IMR-90 (cell line): ENCODE results near the gene MOB1A. TPM values are rescaled to one million over a fixed set of nuclear protein-coding genes. Genes with fewer than 3 reads are reported as not detected.
A peak's percentile ranks its signal among the peaks of the same experiment; 100 is the strongest.

Source experiments
- ATAC-seq: fragments of 200-7000 bp; cut with Tn5 transposase; 2 replicates; pipeline ENCODE4 v1.9.1; 2020; ENCODE audit warnings: low read depth, mild to moderate bottlenecking, moderate library complexity
- BruUV-seq: library from RNA; stranded (reverse); fragments of 400-500 nt; replicated peaks from 2 replicates; lab custom pipeline; 2021; lab: Mats Ljungman, UMichigan
- CTCF ChIA-PET: fragments of 300-600 bp; formaldehyde crosslinking; extraction: SDS; loops from one replicate; lab custom pipeline; 2021; ENCODE audit warnings: antibody characterized with exemption; lab: Yijun Ruan, JAX
- POLR2A ChIA-PET: fragments of 300-600 bp; sonication (Branson Sonifier 250); formaldehyde crosslinking; loops from one replicate; lab custom pipeline; 2022; ENCODE audit warnings: antibody characterized with exemption; ENCODE audit not compliant: unreplicated experiment; lab: Charles Lee
- DNase-seq: peaks from one replicate; pipeline ENCODE4 v3.0.0; 2013
- H2AFZ ChIP-seq: replicated peaks from 2 replicates; pipeline ENCODE3; 2013; ENCODE audit warnings: low read length, mild to moderate bottlenecking; ENCODE audit not compliant: poor library complexity
- H2AK5ac ChIP-seq: 2 replicates; pipeline ENCODE4 v1.6.1; 2013; ENCODE audit warnings: low read depth, low read length, inconsistent platforms
- H2AK9ac ChIP-seq: replicated peaks from 2 replicates; pipeline ENCODE3; 2013; ENCODE audit warnings: mild to moderate bottlenecking, low read depth, low read length, moderate library complexity; ENCODE audit not compliant: poor library complexity
- H2BK120ac ChIP-seq: 2 replicates; pipeline ENCODE4 v1.6.1; 2013; ENCODE audit warnings: low read depth, low read length, inconsistent platforms
- H2BK15ac ChIP-seq: 3 replicates; pipeline ENCODE4 v1.6.1; 2013; ENCODE audit warnings: low read depth, low read length, inconsistent platforms
- H2BK20ac ChIP-seq: 2 replicates; pipeline ENCODE4 v1.6.1; 2013; ENCODE audit warnings: low read depth, mild to moderate bottlenecking, inconsistent platforms, low read length, moderate library complexity
- H2BK5ac ChIP-seq: 2 replicates; pipeline ENCODE4 v1.6.1; 2013; ENCODE audit warnings: mild to moderate bottlenecking, low read depth, low read length, inconsistent platforms; ENCODE audit not compliant: poor library complexity, severe bottlenecking
- H3K14ac ChIP-seq: replicated peaks from 2 replicates; pipeline ENCODE4 v1.6.1; 2013; ENCODE audit warnings: low read depth, low read length, inconsistent platforms
- H3K18ac ChIP-seq: 2 replicates; pipeline ENCODE4 v1.6.1; 2013; ENCODE audit warnings: low read depth, low read length, control low read depth
- H3K23ac ChIP-seq: 2 replicates; pipeline ENCODE4 v1.6.1; 2013; ENCODE audit warnings: low read depth, low read length, inconsistent platforms
- H3K27ac ChIP-seq: 2 replicates; pipeline ENCODE4 v1.5.1; 2013; ENCODE audit warnings: mild to moderate bottlenecking, control low read depth, low read length; ENCODE audit not compliant: insufficient read depth
- H3K27me3 ChIP-seq: 2 replicates; pipeline ENCODE4 v1.6.1; 2013; ENCODE audit warnings: low read length; ENCODE audit not compliant: control insufficient read depth, insufficient read depth
- H3K36me3 ChIP-seq: 2 replicates; pipeline ENCODE4 v1.6.1; 2013; ENCODE audit warnings: low read length, mixed read lengths; ENCODE audit not compliant: control insufficient read depth, insufficient read depth
- H3K4ac ChIP-seq: 2 replicates; pipeline ENCODE4 v1.6.1; 2013; ENCODE audit warnings: low read depth, low read length, inconsistent platforms
- H3K4me1 ChIP-seq: 2 replicates; pipeline ENCODE4 v1.6.1; 2013; ENCODE audit warnings: low read length, mixed read lengths; ENCODE audit not compliant: control insufficient read depth, insufficient read depth
- H3K4me2 ChIP-seq: 2 replicates; pipeline ENCODE4 v1.6.1; 2013; ENCODE audit warnings: low read depth, mild to moderate bottlenecking, control low read depth, low read length, moderate library complexity
- H3K4me3 ChIP-seq: 2 replicates; pipeline ENCODE4 v1.5.1; 2013; ENCODE audit warnings: low read depth, mild to moderate bottlenecking, control low read depth, low read length, moderate library complexity; ENCODE audit not compliant: insufficient read depth
- H3K56ac ChIP-seq: 2 replicates; pipeline ENCODE4 v1.6.1; 2013; ENCODE audit warnings: low read length, inconsistent platforms; ENCODE audit not compliant: insufficient read depth; ENCODE audit errors: extremely low read depth
- H3K79me1 ChIP-seq, 2 experiments: 2 replicates each; pipeline ENCODE4 v1.6.1; 2013; ENCODE audit warnings: low read length in 2 of 2, inconsistent platforms in 1 of 2, low read depth in 1 of 2
- H3K9ac ChIP-seq: 2 replicates; pipeline ENCODE4 v1.6.1; 2013; ENCODE audit warnings: low read depth, low read length, control low read depth
- H3K9me1 ChIP-seq: 2 replicates; pipeline ENCODE4 v1.6.1; 2013; ENCODE audit warnings: low read length, inconsistent platforms; ENCODE audit not compliant: insufficient read depth
- H3K9me3 ChIP-seq: 2 replicates; pipeline ENCODE4 v1.6.1; 2013; ENCODE audit warnings: low read length; ENCODE audit not compliant: control insufficient read depth, insufficient read depth
- H4K20me1 ChIP-seq: 2 replicates; pipeline ENCODE4 v1.6.1; 2013; ENCODE audit warnings: low read length, inconsistent platforms; ENCODE audit not compliant: insufficient read depth
- H4K5ac ChIP-seq: 2 replicates; pipeline ENCODE4 v1.6.1; 2013; ENCODE audit warnings: mild to moderate bottlenecking, low read depth, low read length, control low read depth
- H4K8ac ChIP-seq, 2 experiments: 2 replicates each; pipeline ENCODE4 v1.6.1; 2013; ENCODE audit warnings: low read depth in 2 of 2, low read length in 2 of 2, control low read depth in 1 of 2, inconsistent platforms in 1 of 2
- H4K91ac ChIP-seq: 2 replicates; pipeline ENCODE4 v1.6.1; 2013; ENCODE audit warnings: low read depth, low read length, inconsistent platforms; ENCODE audit not compliant: insufficient read depth
- CEBPB ChIP-seq: IDR thresholded peaks from 2 replicates; pipeline ENCODE4 v1.6.1; 2012; ENCODE audit warnings: low read depth, low read length, improper control_type of control experiment
- MXI1 ChIP-seq: IDR thresholded peaks from 2 replicates; pipeline ENCODE4 v1.6.1; 2012; ENCODE audit warnings: low read depth, mild to moderate bottlenecking, low read length, moderate library complexity, borderline replicate concordance
- POLR2A ChIP-seq: IDR thresholded peaks from 2 replicates; pipeline ENCODE4 v1.6.1; 2012; ENCODE audit warnings: mild to moderate bottlenecking, low read depth, low read length
- USF2 ChIP-seq: fragments of 150-350 bp; IDR thresholded peaks from 2 replicates; pipeline ENCODE4 v1.6.1; 2017; ENCODE audit warnings: mild to moderate bottlenecking, antibody characterized with exemption, low read length, low read depth
- WGBS, 2 experiments: methylation state at CpG; one replicate each; pipeline versions ENCODE4 v1.1.5 to v1.1.7; 2013; ENCODE audit warnings: missing lambda C conversion rate in 2 of 2; ENCODE audit not compliant: insufficient read length in 1 of 2; ENCODE audit errors: extremely low coverage in 2 of 2; 5-methylcytosine and 5-hydroxymethylcytosine counted together
- dilution Hi-C: fragments of 300-500 bp; cut with HindIII; formaldehyde crosslinking; loops from one replicate; pipeline ENCODE4 v1.14.3; 2018; ENCODE audit warnings: low sequenced_read_pairs; ENCODE audit not compliant: unreplicated experiment
- in situ Hi-C: fragments of 300-500 bp; cut with MboI; formaldehyde crosslinking; loops from 3 replicates; pipeline ENCODE4 v1.14.3; 2019; ENCODE audit warnings: low sequenced_read_pairs, inconsistent platforms, mixed read lengths
- intact Hi-C: fragments of 100-400 bp; cut with micrococcal nuclease; formaldehyde crosslinking; loops from 2 replicates; pipeline ENCODE4 v1.10.0; 2022
- polyA plus RNA-seq, 3 experiments: library from polyadenylated mRNA; depleted of rRNA; stranded (reverse); fragments of >200 nt; gene quantifications; 2 replicates each; pipeline ENCODE4 v1.2.3, GENCODE V29; 2012; ENCODE audit warnings: low replicate concordance in 1 of 3
- total RNA-seq: library from RNA; depleted of rRNA; stranded (reverse); fragments of >200 nt; gene quantifications from 2 replicates; pipeline ENCODE4 v1.2.3, GENCODE V29; 2012

The MOB1A gene
- total and polyA plus RNA-seq, 2 of the 4 experiments (the other 2 are of a cell fraction) = 21.0 to 60.8 TPM

GRCh38 chr2:74199275-74199701, 20.6 kb upstream of the MOB1A start:
- Histone ChIP-seq H3K9me1 (peaks cover 17% of the 10 kb centered on the region), H2AK5ac (peak overlapping the region; percentile 81), H3K4me3 (peak overlapping the region; percentile 80), H3K4ac (peak overlapping the region; percentile 88), H3K9me3 (no peaks in the 10 kb centered on the region), H4K91ac (peak overlapping the region; percentile 46), H2BK5ac (peak overlapping the region; percentile 71), H3K23ac (peak overlapping the region; percentile 85; the same call in 1 of the 2 replicates), H3K14ac (peak overlapping the region; percentile 95), H3K27me3 (no peaks in the 10 kb centered on the region), H4K5ac (no peak overlapping the region), H3K79me1 (peaks cover 3 to 39% of the 10 kb centered on the region in 2 experiments; a peak in 3 of 4 replicates), H2AFZ (peak overlapping the region; percentile 97), H2BK20ac (no peak overlapping the region), H4K8ac (peak overlapping the region in 1 of 2 experiments; percentile 56; a peak in 2 of 4 replicates), H3K9ac (peak overlapping the region; percentile 95), H3K4me2 (peak overlapping the region; percentile 86), H2BK15ac (no peak overlapping the region; the same call in 2 of the 3 replicates), H3K56ac (peak overlapping the region; percentile 78; the same call in 1 of the 2 replicates), H3K18ac (peak overlapping the region; percentile 27; the same call in 1 of the 2 replicates), H4K20me1 (peaks cover 50% of the 10 kb centered on the region), H2AK9ac (peak overlapping the region; percentile 65), H2BK120ac (peak overlapping the region; percentile 41; the same call in 1 of the 2 replicates), H3K27ac (peak overlapping the region; percentile 86), H3K4me1 (peaks cover 5% of the 10 kb centered on the region), H3K36me3 (peaks cover 1% of the 10 kb centered on the region; the same call in 1 of the 2 replicates)
- 0% methylated on average over 7 of the region's 20 CpGs; no CpG with 5 or more reads in 1 of the 2 experiments for WGBS, 2 experiments
- DNase-seq (no peak), ATAC-seq (peak; percentile 0; the same call in 1 of the 2 replicates)
- no TSS peak for BruUV-seq
- ChIA-PET CTCF (interaction anchor here (0.7 kb wide), 1 partner anchor 136 kb away, joined by 5 read pairs; no protein-coding TSS in a partner anchor), POLR2A (interaction anchor here (0.5 to 1.1 kb wide), 4 partner anchors 10 to 29 kb away, joined by 3 to 8 read pairs (median 4); partner anchors contain the start of gene MOB1A)
- dilution Hi-C loops = no loop called here
- in situ Hi-C loops = no loop called here
- intact Hi-C loops = no loop called here
- TF ChIP-seq POLR2A (no peak), CEBPB (peak; percentile 76), MXI1 (0 out of 2 replicates have a peak, but pooled peaks have one; percentile 43), USF2 (no peak)
